HG03521 (cell line): ENCODE measurements around the gene GDAP1L1.
A peak's percentile ranks its signal among the peaks of the same experiment; 100 is the strongest.
"Not testable (repeated sequence)": the region's sequence is repeated elsewhere in the genome, so short reads cannot be mapped to it uniquely, and the experiment has no call there.

Source experiments
- ATAC-seq: cut with Tn5 transposase; IDR thresholded peaks from one replicate; pipeline ENCODE4 v1.9.1; 2021; ENCODE audit warnings: mild to moderate bottlenecking, moderate library complexity; ENCODE audit not compliant: unreplicated experiment

The GDAP1L1 gene

GRCh38 chr20:44299011-44299535, 52.0 kb downstream of the GDAP1L1 start:
- ATAC-seq, result not testable (repeated sequence)

DNA sequence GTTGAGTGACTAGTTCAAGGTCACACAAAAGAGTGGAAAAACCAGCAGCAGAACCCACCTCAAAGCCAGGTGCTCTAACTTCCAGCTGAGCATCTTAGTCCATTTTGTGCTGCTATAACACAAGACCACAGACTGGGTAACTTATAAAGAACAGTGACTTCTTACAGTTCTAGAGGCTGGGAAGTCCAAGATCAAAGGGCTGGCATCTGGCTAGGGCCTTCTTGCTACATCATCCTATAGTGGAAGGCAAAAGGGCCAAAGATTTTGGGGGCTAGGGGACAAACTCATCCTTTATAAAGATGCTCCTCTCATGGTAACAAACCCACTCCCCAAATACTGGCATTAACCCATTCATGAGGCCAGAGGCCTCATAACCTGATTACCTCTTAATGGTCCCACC, 54.2 kb downstream of the GDAP1L1 start:
- no peak for ATAC-seq

DNA sequence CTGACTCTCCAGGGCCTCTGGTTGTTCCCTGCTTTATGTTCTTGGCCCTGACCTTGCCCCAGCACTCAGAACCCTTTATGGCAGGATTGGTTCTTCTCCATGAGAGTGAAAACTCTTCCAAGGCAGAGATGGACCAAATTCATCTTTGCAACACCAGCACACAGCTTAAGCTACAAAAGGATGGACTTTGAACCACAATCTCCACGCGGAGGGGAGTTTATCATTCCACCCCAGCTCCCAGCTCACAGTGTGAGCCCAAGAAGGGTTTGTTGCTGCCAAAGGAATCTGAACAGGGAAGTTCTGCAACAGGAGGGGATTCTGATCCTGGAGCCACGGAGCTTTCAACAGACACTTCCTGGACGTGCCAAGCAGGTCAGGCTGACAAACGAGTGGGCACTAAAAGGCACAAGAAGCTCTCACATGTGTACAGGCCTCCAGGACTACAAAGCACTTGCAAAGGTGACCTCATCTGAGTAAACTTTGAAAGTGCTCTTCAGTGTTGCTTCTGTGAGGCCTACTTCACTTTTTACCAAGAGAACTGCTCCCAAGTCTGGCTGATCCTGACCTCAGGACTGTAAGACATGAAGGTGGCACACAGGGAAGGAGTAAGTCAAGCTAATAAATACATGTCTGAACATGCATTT, 55.0 kb downstream of the GDAP1L1 start:
- ATAC-seq, result no peak

- ATAC-seq, result no peak
Measured at GRCh38 chr20:44302736-44303135, 55.6 kb downstream of the GDAP1L1 start.

GRCh38 chr20:44304383-44304782, 57.3 kb downstream of the GDAP1L1 start:
- no peak for ATAC-seq

DNA sequence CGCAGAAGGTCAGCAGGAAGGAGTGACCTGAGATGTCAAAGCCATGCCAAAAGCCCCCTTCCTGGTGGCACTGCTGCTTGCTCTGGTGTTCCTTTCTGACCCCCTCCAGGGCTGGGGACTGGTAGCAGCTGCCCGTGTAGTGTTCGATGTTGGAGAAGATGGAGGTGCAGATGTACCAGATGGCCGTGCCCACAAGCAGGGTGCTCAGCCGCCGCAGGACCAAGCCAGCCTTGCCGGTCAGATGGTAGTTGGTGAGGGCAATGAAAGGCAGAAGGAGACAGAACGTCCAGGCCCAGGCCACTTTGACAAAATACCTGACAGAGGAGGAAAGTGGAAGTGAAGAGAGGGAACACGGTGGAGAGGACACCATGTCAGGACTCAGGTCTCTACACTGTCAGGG, 59.8 kb downstream of the GDAP1L1 start:
- ATAC-seq, result no peak

- peak; percentile 13 for ATAC-seq
Measured at GRCh38 chr20:44309763-44310663, 62.9 kb downstream of the GDAP1L1 start.

GRCh38 chr20:44310664-44311639, 63.8 kb downstream of the GDAP1L1 start, which contains the start of gene FITM2:
Gene FITM2 (minus strand): TSS chr20:44311202. CDS start chr20:44311148, 54 bp downstream.
- peak; percentile 91 for ATAC-seq

DNA sequence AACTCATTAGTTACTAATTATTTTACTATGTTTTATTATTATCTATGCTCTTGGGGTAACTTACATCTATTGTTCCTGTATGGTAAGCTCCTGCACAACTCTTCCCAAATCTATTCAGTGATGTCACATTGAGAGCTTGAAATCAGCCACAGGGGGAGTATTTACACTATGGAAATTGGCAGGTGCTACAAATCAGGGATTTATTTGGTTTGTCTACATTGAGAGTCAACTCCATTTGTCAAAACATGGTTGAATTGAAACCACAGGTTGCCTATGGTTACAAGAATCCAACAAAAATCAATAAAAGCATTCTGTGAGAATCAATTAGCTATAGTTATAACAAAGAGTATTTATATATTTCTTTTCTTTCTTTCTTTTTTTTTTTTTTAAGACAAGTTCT, 67.8 kb downstream of the GDAP1L1 start:
- no peak for ATAC-seq

- ATAC-seq, result no peak
Measured at GRCh38 chr20:44319839-44320422, 72.8 kb downstream of the GDAP1L1 start.

DNA sequence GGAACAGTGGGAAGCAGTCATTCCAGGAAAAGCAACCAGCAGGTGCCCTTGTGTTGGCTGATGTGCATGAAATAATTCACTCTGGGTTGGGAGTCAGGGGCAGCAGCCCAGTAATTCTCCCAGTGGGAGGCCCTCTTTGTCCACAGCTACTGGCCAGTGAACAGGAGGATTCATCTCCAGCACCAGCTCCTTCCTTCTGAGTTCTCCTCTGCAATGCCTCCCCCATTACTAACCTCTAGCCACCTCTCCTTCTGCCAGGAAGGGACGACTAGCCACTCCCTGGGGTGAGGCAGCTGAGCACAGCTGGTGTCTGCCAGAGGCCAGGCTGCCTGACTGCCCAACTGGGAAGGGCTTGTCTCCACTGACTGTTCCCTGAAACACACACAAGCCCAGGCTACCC, 77.2 kb downstream of the GDAP1L1 start:
- ATAC-seq, result no peak

GRCh38 chr20:44326391-44327159, 79.5 kb downstream of the GDAP1L1 start:
- ATAC-seq, result no peak

DNA sequence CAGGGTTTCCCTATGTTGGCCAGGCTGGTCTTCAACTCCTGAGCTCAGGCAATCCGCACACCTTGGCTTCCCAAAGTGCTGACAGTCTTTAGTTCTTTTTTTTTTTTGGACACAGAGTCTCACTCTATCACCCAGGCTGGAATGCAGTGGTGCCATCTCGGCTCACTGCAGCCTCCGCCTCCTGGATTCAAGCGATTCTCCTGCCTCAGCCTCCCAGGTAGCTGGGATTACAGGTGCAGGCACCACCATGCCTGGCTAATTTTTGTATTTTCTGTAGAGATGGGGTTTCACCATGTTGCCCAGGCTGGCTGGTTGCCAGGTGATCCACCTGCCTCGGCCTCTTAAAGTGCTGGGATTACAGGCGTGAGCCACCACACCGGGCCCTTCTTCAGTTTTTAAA, 80.6 kb downstream of the GDAP1L1 start:
- not testable (repeated sequence) for ATAC-seq

- no peak for ATAC-seq
Measured at GRCh38 chr20:44328428-44328827, 81.3 kb downstream of the GDAP1L1 start.
